Nephron progenitor cell (in vitro differentiated cells): Measurements from ENCODE around the gene TIAM1.
A peak's percentile ranks its signal among the peaks of the same experiment; 100 is the strongest.

Experiments
- DNase-seq: peaks from one replicate; pipeline ENCODE4 v3.0.0; 2021
- H3K27ac Mint-ChIP-seq: 2 replicates; pipeline ENCODE4 v1.8.0; 2021; ENCODE audit warnings: mild to moderate bottlenecking, moderate library complexity, mixed read lengths
- H3K27me3 Mint-ChIP-seq: 2 replicates; pipeline ENCODE4 v1.8.0; 2021; ENCODE audit warnings: mild to moderate bottlenecking, low read depth, mixed read lengths; ENCODE audit not compliant: poor library complexity
- H3K36me3 Mint-ChIP-seq: 2 replicates; pipeline ENCODE4 v1.8.0; 2021; ENCODE audit warnings: low read depth, mixed read lengths
- H3K4me1 Mint-ChIP-seq: 2 replicates; pipeline ENCODE4 v1.8.0; 2021; ENCODE audit warnings: mixed read lengths
- H3K4me3 Mint-ChIP-seq: 2 replicates; pipeline ENCODE4 v1.8.0; 2021; ENCODE audit warnings: mild to moderate bottlenecking, moderate library complexity, mixed read lengths
- H3K9me3 Mint-ChIP-seq: 2 replicates; pipeline ENCODE4 v1.8.0; 2021; ENCODE audit warnings: mild to moderate bottlenecking, moderate library complexity, mixed read lengths
- TF ChIP-seq, protein P1 (sequence below): fragments of 200-600 bp; sonication (generic); IDR thresholded peaks from 2 replicates; pipeline ENCODE4 v1.5.0; 2021; ENCODE audit warnings: antibody characterized with exemption

TIAM1 gene

DNA sequence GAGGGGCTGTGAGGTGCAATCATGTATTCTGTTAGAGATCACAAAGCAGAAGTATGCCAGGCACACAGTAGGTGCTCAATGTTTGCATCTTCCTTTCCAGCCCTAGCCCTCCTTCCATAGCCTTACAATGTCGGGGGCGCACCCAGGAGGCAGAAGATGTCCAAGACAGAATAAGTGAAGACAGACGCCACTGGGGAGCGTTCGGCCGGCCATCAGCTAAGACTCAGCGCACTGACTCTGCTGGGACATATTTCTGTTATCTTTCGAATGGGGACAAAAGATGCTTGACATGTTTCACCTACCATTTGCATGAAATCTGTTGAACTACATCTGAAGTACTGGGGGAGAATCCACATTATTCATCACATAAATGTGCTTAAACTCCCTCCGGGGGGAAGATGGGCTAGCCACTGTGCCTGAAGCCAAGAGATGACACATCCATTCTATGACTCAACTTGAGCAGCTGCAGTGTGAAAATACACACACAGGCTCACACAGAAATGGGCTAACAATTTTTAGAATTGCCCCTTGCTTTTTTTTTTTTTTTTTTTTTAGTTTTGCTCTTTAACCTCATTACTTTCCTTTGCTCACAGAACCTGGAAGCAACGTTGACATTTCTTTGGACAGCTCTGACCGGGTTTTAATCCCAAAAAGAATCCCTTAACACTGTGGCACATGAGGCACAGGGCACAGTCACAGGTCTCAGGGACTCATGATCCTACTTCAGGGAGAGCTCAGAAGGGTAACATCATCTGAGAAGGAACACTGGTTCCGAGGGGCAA lies 7.9 kb downstream of the TIAM1 start:
- H3K9me3 Mint-ChIP-seq, result peaks cover 14% of the 10 kb centered on the region
- no peak for DNase-seq
- TF ChIP-seq, protein P1, sequence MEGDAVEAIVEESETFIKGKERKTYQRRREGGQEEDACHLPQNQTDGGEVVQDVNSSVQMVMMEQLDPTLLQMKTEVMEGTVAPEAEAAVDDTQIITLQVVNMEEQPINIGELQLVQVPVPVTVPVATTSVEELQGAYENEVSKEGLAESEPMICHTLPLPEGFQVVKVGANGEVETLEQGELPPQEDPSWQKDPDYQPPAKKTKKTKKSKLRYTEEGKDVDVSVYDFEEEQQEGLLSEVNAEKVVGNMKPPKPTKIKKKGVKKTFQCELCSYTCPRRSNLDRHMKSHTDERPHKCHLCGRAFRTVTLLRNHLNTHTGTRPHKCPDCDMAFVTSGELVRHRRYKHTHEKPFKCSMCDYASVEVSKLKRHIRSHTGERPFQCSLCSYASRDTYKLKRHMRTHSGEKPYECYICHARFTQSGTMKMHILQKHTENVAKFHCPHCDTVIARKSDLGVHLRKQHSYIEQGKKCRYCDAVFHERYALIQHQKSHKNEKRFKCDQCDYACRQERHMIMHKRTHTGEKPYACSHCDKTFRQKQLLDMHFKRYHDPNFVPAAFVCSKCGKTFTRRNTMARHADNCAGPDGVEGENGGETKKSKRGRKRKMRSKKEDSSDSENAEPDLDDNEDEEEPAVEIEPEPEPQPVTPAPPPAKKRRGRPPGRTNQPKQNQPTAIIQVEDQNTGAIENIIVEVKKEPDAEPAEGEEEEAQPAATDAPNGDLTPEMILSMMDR, result no peak
- H3K36me3 Mint-ChIP-seq, result peaks cover 74% of the 10 kb centered on the region
- no peak overlapping the region for H3K4me3 Mint-ChIP-seq
- H3K27ac Mint-ChIP-seq, result no peak overlapping the region
- no peaks in the 10 kb centered on the region for H3K27me3 Mint-ChIP-seq
- H3K4me1 Mint-ChIP-seq, result peaks cover 24% of the 10 kb centered on the region

DNA sequence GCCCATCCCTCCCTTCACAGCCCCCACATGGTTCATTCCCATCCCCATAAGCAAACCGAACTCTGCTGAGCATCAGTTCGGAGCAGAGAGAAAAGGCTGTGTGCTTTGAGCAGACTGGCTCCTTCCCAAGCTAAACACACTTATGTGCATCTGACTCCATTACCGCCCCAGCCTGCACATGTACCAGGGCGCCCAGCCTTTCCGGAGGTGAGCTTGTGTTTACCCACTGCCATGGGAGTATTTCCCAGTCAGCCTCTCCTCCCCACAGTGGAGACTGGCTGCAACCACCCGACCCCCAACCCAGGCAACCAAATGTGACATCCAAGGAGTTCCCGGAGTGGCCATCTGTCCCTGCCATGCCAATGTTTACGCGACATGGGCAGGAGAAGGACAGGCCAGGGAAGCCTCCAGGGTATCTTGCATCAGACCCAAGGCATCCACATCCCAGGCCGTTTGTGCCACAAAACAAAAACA lies 9.4 kb downstream of the TIAM1 start:
- peaks cover 20% of the 10 kb centered on the region for H3K4me1 Mint-ChIP-seq
- TF ChIP-seq, protein P1, result no peak
- peak overlapping the region; percentile 89 for H3K27ac Mint-ChIP-seq
- H3K4me3 Mint-ChIP-seq, result no peak overlapping the region
- peaks cover 24% of the 10 kb centered on the region for H3K9me3 Mint-ChIP-seq
- no peaks in the 10 kb centered on the region for H3K27me3 Mint-ChIP-seq
- H3K36me3 Mint-ChIP-seq, result peaks cover 88% of the 10 kb centered on the region
- DNase-seq, result no peak

DNA sequence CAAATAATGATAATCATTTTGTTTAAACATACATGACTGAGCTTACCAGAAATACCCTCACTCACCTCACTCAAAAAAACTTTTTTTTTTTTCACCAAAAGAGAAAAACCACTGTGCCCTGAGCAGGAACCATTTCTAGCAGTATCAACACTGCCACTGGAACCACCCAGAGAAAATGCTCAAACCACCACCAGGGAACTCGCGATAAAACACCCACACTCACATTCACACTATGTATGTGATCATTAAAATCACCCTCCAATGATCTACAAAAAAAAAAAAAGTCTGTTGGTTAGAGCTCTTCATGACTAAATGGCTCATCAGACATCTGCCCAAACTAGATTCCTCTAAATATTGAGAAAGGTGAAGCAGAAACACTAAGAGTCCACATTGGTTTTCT lies 11.5 kb downstream of the TIAM1 start:
- H3K4me3 Mint-ChIP-seq, result no peak overlapping the region
- peaks cover 91% of the 10 kb centered on the region for H3K36me3 Mint-ChIP-seq
- H3K27me3 Mint-ChIP-seq, result no peaks in the 10 kb centered on the region
- DNase-seq, result no peak
- TF ChIP-seq, protein P1, result no peak
- H3K4me1 Mint-ChIP-seq, result peaks cover 11% of the 10 kb centered on the region
- peaks cover 32% of the 10 kb centered on the region for H3K9me3 Mint-ChIP-seq
- H3K27ac Mint-ChIP-seq, result peak overlapping the region; percentile 6

DNA sequence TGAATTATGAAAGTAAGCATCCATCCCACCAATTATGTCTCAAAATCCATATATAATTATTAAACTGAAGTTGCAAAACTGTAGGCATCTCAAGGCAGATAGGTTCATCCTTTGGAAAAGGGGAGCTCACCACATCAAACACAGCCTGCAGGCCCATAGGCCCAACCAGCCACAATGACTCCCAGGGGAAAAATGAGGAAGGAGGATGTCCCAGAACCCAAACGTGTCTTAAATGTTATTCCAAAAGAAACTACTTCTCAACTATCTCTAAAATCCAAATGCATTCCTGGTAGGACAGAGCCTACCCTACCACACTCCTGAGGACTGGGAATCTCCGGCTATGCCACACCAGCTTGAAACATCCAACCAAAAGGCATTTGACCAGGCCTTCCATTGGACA lies 12.8 kb downstream of the TIAM1 start:
- H3K27me3 Mint-ChIP-seq, result no peaks in the 10 kb centered on the region
- no peak overlapping the region for H3K4me3 Mint-ChIP-seq
- DNase-seq, result no peak
- H3K27ac Mint-ChIP-seq, result no peak overlapping the region
- H3K4me1 Mint-ChIP-seq, result peaks cover 11% of the 10 kb centered on the region
- peaks cover 32% of the 10 kb centered on the region for H3K9me3 Mint-ChIP-seq
- TF ChIP-seq, protein P1, result no peak
- H3K36me3 Mint-ChIP-seq, result peaks cover 85% of the 10 kb centered on the region

DNA sequence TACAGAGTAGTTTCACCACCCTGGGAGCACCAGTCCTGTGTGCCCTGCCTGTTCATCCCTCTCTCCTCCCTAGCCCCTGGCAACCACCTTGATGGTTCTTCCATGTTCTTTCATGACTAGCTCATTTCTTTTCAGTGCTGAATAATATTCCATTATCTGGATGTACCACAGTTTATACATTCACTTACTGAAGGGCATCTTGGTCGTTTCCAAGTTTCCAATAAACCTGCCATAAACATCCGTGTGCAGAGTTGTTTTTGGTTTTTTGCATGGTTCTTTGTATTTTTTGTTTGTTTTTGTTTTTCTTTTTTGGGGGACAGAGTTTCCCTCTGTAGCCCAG lies 13.9 kb downstream of the TIAM1 start:
- Mint-ChIP-seq H3K4me1 (peaks cover 11% of the 10 kb centered on the region), H3K27me3 (no peaks in the 10 kb centered on the region), H3K27ac (no peak overlapping the region), H3K9me3 (peaks cover 32% of the 10 kb centered on the region), H3K36me3 (peaks cover 80% of the 10 kb centered on the region), H3K4me3 (no peak overlapping the region)
- DNase-seq, result no peak
- TF ChIP-seq, protein P1, result no peak
